ENCODE data around the gene SERPINB6. TPM values are rescaled to one million over a fixed set of nuclear protein-coding genes. Genes with fewer than 3 reads are reported as not detected.

Gene SERPINB6
- total and polyA plus RNA-seq, 9 of the 15 experiments (the other 6 are each of a cell fraction or from before 2014, with no cell fraction given): 86.6 to 211 (median 143) TPM

GRCh38 chr6:2964793-2965505 is 6.4 kb downstream of the SERPINB6 start (continued):
- no peak for TF ChIP-seq ELK1 (CRISPR knock-in tag; IDR thresholded peaks at IDR 0.05)
- TF ChIP-seq GMEB1 (CRISPR knock-in tag; IDR thresholded peaks at IDR 0.05): no peak
- TF ChIP-seq DDX20 (tag; IDR thresholded peaks at IDR 0.05; ENCODE audit: low read depth): no peak
- no peak for TF ChIP-seq ZNF184 (CRISPR knock-in tag; IDR thresholded peaks at IDR 0.05)
- TF ChIP-seq NFE2L1 (tag; IDR thresholded peaks at IDR 0.05; ENCODE audit: borderline replicate concordance, low read depth): no peak
- TF ChIP-seq SAFB2 (IDR thresholded peaks at IDR 0.05; ENCODE audit: borderline replicate concordance, low read depth, low read length, severe bottlenecking): no peak
- TF ChIP-seq ZFPM2 (CRISPR knock-in tag; IDR thresholded peaks at IDR 0.05): no peak
- no peak for TF ChIP-seq NFATC3 (IDR thresholded peaks at IDR 0.05)
- TF ChIP-seq UBTF (IDR thresholded peaks at IDR 0.05; ENCODE audit: borderline replicate concordance in 1 of 2, low read depth in 2 of 2, low read length in 2 of 2): no peak
- no peak for TF ChIP-seq RBM25 (IDR thresholded peaks at IDR 0.05; ENCODE audit: low read depth, low read length, severe bottlenecking)
- no peak for TF ChIP-seq PATZ1 (CRISPR knock-in tag; IDR thresholded peaks at IDR 0.05; ENCODE audit: borderline replicate concordance)
- TF ChIP-seq CEBPZ (IDR thresholded peaks at IDR 0.05; ENCODE audit: borderline replicate concordance, low read depth, low read length): 0 out of 2 replicates have a peak, but pooled peaks have one; percentile 24
- no peak for TF ChIP-seq MBD1 (CRISPR knock-in tag; IDR thresholded peaks at IDR 0.05)

Data from K562 (cell line).